Lower leg skin (tissue), 3 donors: ENCODE results near the gene TMEM164.

Experiments
- CTCF ChIP-seq, 3 donors: fragments of 450-650 bp; IDR thresholded peaks; one replicate each; pipeline ENCODE4 v1.5.1; 2016; ENCODE audit warnings: antibody characterized with exemption in 3 of 3, mild to moderate bottlenecking in 3 of 3, moderate library complexity in 2 of 3
- POLR2A ChIP-seq, 2 donors: fragments of 450-650 bp; IDR thresholded peaks; one replicate each; pipeline ENCODE4 v1.6.1; 2016 to 2017; ENCODE audit warnings: antibody characterized with exemption in 2 of 2, mild to moderate bottlenecking in 1 of 2, moderate library complexity in 1 of 2

- TF ChIP-seq CTCF (IDR thresholded peaks at IDR 0.05): no peak
- TF ChIP-seq POLR2A (IDR thresholded peaks at IDR 0.05): no peak
Observed at GRCh38 chrX:110050386-110050785, 47.5 kb downstream of the TMEM164 start.
